T-helper 22 cell (primary cell): Measurements from ENCODE around the gene RIBC2.
"Not testable (repeated sequence)": the region's sequence is repeated elsewhere in the genome, so short reads cannot be mapped to it uniquely, and the experiment has no call there.

Experiments
- DNase-seq: peaks from one replicate; pipeline ENCODE4 v3.0.0-alpha.2; 2020; ENCODE audit warnings: low read depth

RIBC2 gene

GRCh38 chr22:45424241-45424731 lies 10.8 kb downstream of the RIBC2 start:
- DNase-seq = no peak

- no peak for DNase-seq
Observed at GRCh38 chr22:45425101-45425500, 11.6 kb downstream of the RIBC2 start.

- no peak for DNase-seq
Observed at GRCh38 chr22:45425531-45426265, 12.2 kb downstream of the RIBC2 start.

GRCh38 chr22:45426387-45426786 lies 12.9 kb downstream of the RIBC2 start:
- DNase-seq = no peak

GRCh38 chr22:45427114-45427513 lies 13.6 kb downstream of the RIBC2 start:
- DNase-seq = no peak

GRCh38 chr22:45428391-45429385 lies 15.2 kb downstream of the RIBC2 start:
- no peak for DNase-seq

- DNase-seq = no peak
Observed at GRCh38 chr22:45429424-45429823, 15.9 kb downstream of the RIBC2 start.

- no peak for DNase-seq
Observed at GRCh38 chr22:45429981-45430775, 16.7 kb downstream of the RIBC2 start.

- DNase-seq = no peak
Observed at GRCh38 chr22:45430871-45431270, 17.4 kb downstream of the RIBC2 start.

GRCh38 chr22:45434981-45435380 lies 21.5 kb downstream of the RIBC2 start:
- no peak for DNase-seq

- DNase-seq = peak; percentile 51
Observed at GRCh38 chr22:45435544-45436139, 22.1 kb downstream of the RIBC2 start.

- DNase-seq = not testable (repeated sequence)
Observed at GRCh38 chr22:45436871-45437517, 23.5 kb downstream of the RIBC2 start.

- no peak for DNase-seq
Observed at GRCh38 chr22:45438336-45438735, 24.8 kb downstream of the RIBC2 start.

GRCh38 chr22:45440688-45441087 lies 27.2 kb downstream of the RIBC2 start:
- not testable (repeated sequence) for DNase-seq

GRCh38 chr22:45441138-45441537 lies 27.6 kb downstream of the RIBC2 start:
- DNase-seq = no peak

- DNase-seq = no peak
Observed at GRCh38 chr22:45442116-45442515, 28.6 kb downstream of the RIBC2 start.

GRCh38 chr22:45444168-45444567 lies 30.7 kb downstream of the RIBC2 start:
- DNase-seq = no peak

GRCh38 chr22:45445031-45445710 lies 31.7 kb downstream of the RIBC2 start:
- DNase-seq = no peak

- DNase-seq = no peak
Observed at GRCh38 chr22:45446216-45446615, 32.7 kb downstream of the RIBC2 start.

GRCh38 chr22:45447596-45447995 lies 34.1 kb downstream of the RIBC2 start:
- DNase-seq = not testable (repeated sequence)
